CD14-positive monocyte (primary cell): ENCODE measurements around the gene LGALS16. TPM values are rescaled to one million over a fixed set of nuclear protein-coding genes. Genes with fewer than 3 reads are reported as not detected.
A peak's percentile ranks its signal among the peaks of the same experiment; 100 is the strongest.

Source experiments
- DNase-seq, 3 donors: peaks; one replicate each; pipeline ENCODE4 v3.0.0-alpha.2; 2011 to 2022
- H2AFZ ChIP-seq: 2 replicates; pipeline ENCODE4 v1.6.0; 2012; ENCODE audit warnings: mild to moderate bottlenecking, low read depth, low read length, inconsistent platforms; ENCODE audit not compliant: insufficient read depth, poor library complexity, severe bottlenecking
- H3K27ac ChIP-seq, 2 donors: 1 replicate in 1 of 2; 2 replicates in 1 of 2; pipeline ENCODE4 v1.5.1; 2012 to 2013; ENCODE audit warnings: low read length in 2 of 2, control low read depth in 1 of 2, inconsistent platforms in 1 of 2, low read depth in 1 of 2, mild to moderate bottlenecking in 1 of 2
- H3K27me3 ChIP-seq, 2 donors: one replicate each; pipeline versions ENCODE4 v1.6.0 to v1.6.1; 2011 to 2013; ENCODE audit warnings: low read length in 2 of 2; ENCODE audit not compliant: control insufficient read depth in 2 of 2, insufficient read depth in 2 of 2
- H3K36me3 ChIP-seq, 2 donors: replicated peaks in 1 of 2; 1 replicate in 1 of 2; 2 replicates in 1 of 2; pipeline versions ENCODE4 v1.5.1 to v1.6.1; 2012 to 2013; ENCODE audit warnings: low read length in 2 of 2, control low read depth in 1 of 2, inconsistent platforms in 1 of 2, mild to moderate bottlenecking in 1 of 2; ENCODE audit not compliant: insufficient read depth in 2 of 2, control insufficient read depth in 1 of 2
- H3K4me1 ChIP-seq, 2 donors: 1 replicate in 1 of 2; 2 replicates in 1 of 2; pipeline versions ENCODE4 v1.5.1 to v1.6.1; 2012 to 2013; ENCODE audit warnings: low read length in 2 of 2, control low read depth in 1 of 2, inconsistent platforms in 1 of 2, mild to moderate bottlenecking in 1 of 2, moderate library complexity in 1 of 2; ENCODE audit not compliant: insufficient read depth in 2 of 2, control insufficient read depth in 1 of 2
- H3K4me2 ChIP-seq: replicated peaks from 2 replicates; pipeline ENCODE3; 2012; ENCODE audit warnings: low read length, moderate library complexity, mild to moderate bottlenecking; ENCODE audit not compliant: poor library complexity, severe bottlenecking; ENCODE audit errors: extremely low read depth
- H3K4me3 ChIP-seq, 3 experiments: fragments of 200-600 bp in 1 of 3; sonication (generic) in 1 of 3; replicated peaks in 1 of 3; 1 replicate in 2 of 3; 2 replicates in 1 of 3; pipeline ENCODE4 v1.5.1; 2011 to 2013; ENCODE audit warnings: low read length in 3 of 3, mild to moderate bottlenecking in 3 of 3, control low read depth in 2 of 3, low read depth in 2 of 3, inconsistent platforms in 1 of 3, moderate library complexity in 1 of 3
- H3K79me2 ChIP-seq: 2 replicates; pipeline ENCODE4 v1.6.0; 2012; ENCODE audit warnings: mild to moderate bottlenecking, control low read depth, inconsistent platforms, low read length, moderate library complexity; ENCODE audit not compliant: insufficient read depth
- H3K9ac ChIP-seq: 2 replicates; pipeline ENCODE4 v1.6.0; 2017; ENCODE audit warnings: low read length, mild to moderate bottlenecking; ENCODE audit not compliant: insufficient read depth, poor library complexity, severe bottlenecking
- H3K9me3 ChIP-seq, 2 donors: replicated peaks in 1 of 2; 1 replicate in 1 of 2; 2 replicates in 1 of 2; pipeline versions ENCODE4 v1.5.1 to v1.6.1; 2012 to 2013; ENCODE audit warnings: low read length in 2 of 2, control low read depth in 1 of 2; ENCODE audit not compliant: control insufficient read depth in 1 of 2, insufficient read depth in 1 of 2
- H4K20me1 ChIP-seq: 2 replicates; pipeline ENCODE4 v1.6.0; 2012; ENCODE audit warnings: mild to moderate bottlenecking, low read length, control low read depth, moderate library complexity; ENCODE audit not compliant: insufficient read depth
- H3K27ac Mint-ChIP-seq, 7 donors: one replicate each; pipeline ENCODE4 v1.8.0; 2020; ENCODE audit warnings: mild to moderate bottlenecking in 7 of 7, mixed read lengths in 7 of 7, moderate library complexity in 6 of 7, inconsistent platforms in 2 of 7
- H3K27me3 Mint-ChIP-seq, 3 donors: one replicate each; pipeline ENCODE4 v1.8.0; 2021 to 2022; ENCODE audit warnings: low read depth in 3 of 3, mild to moderate bottlenecking in 3 of 3, mixed read lengths in 3 of 3, moderate library complexity in 3 of 3, inconsistent platforms in 1 of 3
- H3K36me3 Mint-ChIP-seq, 2 donors: one replicate each; pipeline ENCODE4 v1.8.0; 2020; ENCODE audit warnings: mixed read lengths in 2 of 2, inconsistent platforms in 1 of 2, mild to moderate bottlenecking in 1 of 2
- H3K4me1 Mint-ChIP-seq: one replicate; pipeline ENCODE4 v1.8.0; 2020; ENCODE audit warnings: mild to moderate bottlenecking, mixed read lengths
- H3K4me3 Mint-ChIP-seq, 2 donors: one replicate each; pipeline ENCODE4 v1.8.0; 2020; ENCODE audit warnings: mild to moderate bottlenecking in 2 of 2, mixed read lengths in 2 of 2, moderate library complexity in 1 of 2
- H3K9me3 Mint-ChIP-seq, 7 donors: one replicate each; pipeline ENCODE4 v1.8.0; 2020 to 2022; ENCODE audit warnings: mixed read lengths in 7 of 7, mild to moderate bottlenecking in 6 of 7, moderate library complexity in 6 of 7, inconsistent platforms in 2 of 7
- CTCF ChIP-seq: fragments of 200-600 bp; IDR thresholded peaks from one replicate; pipeline ENCODE4 v1.8.0; 2022; ENCODE audit warnings: antibody characterized with exemption, mild to moderate bottlenecking
- WGBS: methylation state at CpG from one replicate; pipeline ENCODE4 v1.1.5; 2013; ENCODE audit warnings: missing lambda C conversion rate; ENCODE audit not compliant: insufficient coverage; 5-methylcytosine and 5-hydroxymethylcytosine counted together
- intact Hi-C, 2 donors: fragments of 100-400 bp; cut with micrococcal nuclease; formaldehyde crosslinking; loops; one replicate each; pipeline versions ENCODE4 v1.15.0 to v1.15.1; 2023
- polyA plus RNA-seq, 3 donors: library from polyadenylated mRNA; depleted of rRNA in 1 of 3; unstranded in 2 of 3; stranded (reverse) in 1 of 3; fragments of 300-500 nt in 2 of 3; fragments of >200 nt in 1 of 3; fragmentation: Illumina TruSeq in 2 of 3; gene quantifications; 1 replicate in 2 of 3; 2 replicates in 1 of 3; pipeline ENCODE4 v1.2.3, GENCODE V29; 2012 to 2021

LGALS16 gene
- polyA plus RNA-seq, 3 donors, result not detected

GRCh38 chr19:39676004-39676403, 20.3 kb downstream of the LGALS16 start:
- DNase-seq, result no peak
- Mint-ChIP-seq H3K4me1 (peaks cover 11% of the 10 kb centered on the region), H3K36me3 (no peaks in the 10 kb centered on the region), H3K27me3 (peaks cover 5 to 8% (median 7%) of the 10 kb centered on the region in 3 donors), H3K9me3 (peaks cover 0 to 2% (median 0%) of the 10 kb centered on the region in 7 donors), H3K27ac (no peak overlapping the region), H3K4me3 (no peak overlapping the region)
- Histone ChIP-seq H3K4me1 (no peaks in the 10 kb centered on the region), H3K27me3 (peaks cover 3 to 8% of the 10 kb centered on the region in 2 donors), H4K20me1 (no peaks in the 10 kb centered on the region), H3K36me3 (no peaks in the 10 kb centered on the region), H3K9me3 (no peaks in the 10 kb centered on the region), H3K79me2 (no peaks in the 10 kb centered on the region), H3K4me3 (no peak overlapping the region), H3K9ac (no peak overlapping the region), H3K27ac (no peak overlapping the region), H2AFZ (no peak overlapping the region), H3K4me2 (no peak overlapping the region)
- intact Hi-C loops, result loop anchor here in 1 of 2 donors (10.0 kb wide), 1 partner anchor 181 kb away; the partner anchor contains the start of gene DLL3
- WGBS, result 0% methylated on average over 2 of the region's 3 CpGs
- no peak for TF ChIP-seq CTCF

- Histone ChIP-seq H3K4me2 (no peak overlapping the region), H3K27me3 (peaks cover 0 to 3% of the 10 kb centered on the region in 2 donors), H3K9me3 (no peaks in the 10 kb centered on the region), H4K20me1 (no peaks in the 10 kb centered on the region), H3K79me2 (no peaks in the 10 kb centered on the region), H3K9ac (no peak overlapping the region), H3K36me3 (no peaks in the 10 kb centered on the region), H2AFZ (no peak overlapping the region), H3K4me3 (no peak overlapping the region), H3K4me1 (no peaks in the 10 kb centered on the region), H3K27ac (no peak overlapping the region)
- intact Hi-C loops, result loop anchor here in 1 of 2 donors (10.0 kb wide), 1 partner anchor 183 kb away; the partner anchor contains the start of gene DLL3
- no peak for DNase-seq
- Mint-ChIP-seq H3K36me3 (no peaks in the 10 kb centered on the region), H3K27me3 (peaks cover 0 to 8% (median 7%) of the 10 kb centered on the region in 3 donors), H3K9me3 (peaks cover 0 to 2% (median 0%) of the 10 kb centered on the region in 7 donors), H3K4me3 (no peak overlapping the region), H3K4me1 (peaks cover 8% of the 10 kb centered on the region), H3K27ac (peak overlapping the region in 1 of 7 donors; percentile 11)
- 83% methylated on average over 4 of the region's 10 CpGs for WGBS
- TF ChIP-seq CTCF, result no peak
Measured at GRCh38 chr19:39677961-39678889, 22.5 kb downstream of the LGALS16 start.
